Fibroblast of the aortic adventitia (primary cell): ENCODE measurements around the gene TAGLN. TPM values are rescaled to one million over a fixed set of nuclear protein-coding genes. Genes with fewer than 3 reads are reported as not detected.

Experiments used
- DNase-seq: peaks from one replicate; pipeline ENCODE4 v3.0.0-alpha.2; 2010; ENCODE audit warnings: low read depth
- H3K4me3 ChIP-seq: 2 replicates; pipeline ENCODE4 v1.5.1; 2011; ENCODE audit warnings: low read depth, mild to moderate bottlenecking, control low read depth, low read length, moderate library complexity
- total RNA-seq: library from RNA; depleted of rRNA; stranded (reverse); fragments of >200 nt; gene quantifications from 2 replicates; pipeline ENCODE4 v1.2.3, GENCODE V29; 2012; ENCODE audit warnings: low replicate concordance
- TF ChIP-seq, protein P1 (sequence below): IDR thresholded peaks from 2 replicates; pipeline ENCODE4 v1.5.1; 2011; ENCODE audit warnings: mild to moderate bottlenecking, low read length, control low read depth, inconsistent platforms; ENCODE audit not compliant: insufficient read depth

Gene TAGLN
- 369 and 631 TPM in 2 replicates for total RNA-seq

DNA sequence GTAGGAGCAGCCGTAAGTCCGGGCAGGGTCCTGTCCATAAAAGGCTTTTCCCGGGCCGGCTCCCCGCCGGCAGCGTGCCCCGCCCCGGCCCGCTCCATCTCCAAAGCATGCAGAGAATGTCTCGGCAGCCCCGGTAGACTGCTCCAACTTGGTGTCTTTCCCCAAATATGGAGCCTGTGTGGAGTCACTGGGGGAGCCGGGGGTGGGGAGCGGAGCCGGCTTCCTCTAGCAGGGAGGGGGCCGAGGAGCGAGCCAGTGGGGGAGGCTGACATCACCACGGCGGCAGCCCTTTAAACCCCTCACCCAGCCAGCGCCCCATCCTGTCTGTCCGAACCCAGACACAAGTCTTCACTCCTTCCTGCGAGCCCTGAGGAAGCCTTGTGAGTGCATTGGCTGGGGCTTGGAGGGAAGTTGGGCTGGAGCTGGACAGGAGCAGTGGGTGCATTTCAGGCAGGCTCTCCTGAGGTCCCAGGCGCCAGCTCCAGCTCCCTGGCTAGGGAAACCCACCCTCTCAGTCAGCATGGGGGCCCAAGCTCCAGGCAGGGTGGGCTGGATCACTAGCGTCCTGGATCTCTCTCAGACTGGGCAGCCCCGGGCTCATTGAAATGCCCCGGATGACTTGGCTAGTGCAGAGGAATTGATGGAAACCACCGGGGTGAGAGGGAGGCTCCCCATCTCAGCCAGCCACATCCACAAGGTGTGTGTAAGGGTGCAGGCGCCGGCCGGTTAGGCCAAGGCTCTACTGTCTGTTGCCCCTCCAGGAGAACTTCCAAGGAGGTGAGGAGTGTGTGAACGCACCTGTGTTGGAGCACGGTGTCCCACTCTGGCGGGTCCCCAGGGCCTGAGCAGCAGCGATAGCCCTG lies at the start of gene TAGLN:
Gene TAGLN (plus strand): TSS at position 318 of the 863 bp plus-strand sequence. CDS start 3,644 bp downstream, outside the sequence.
- DNase-seq, result peak; percentile 92
- TF ChIP-seq, protein P1, sequence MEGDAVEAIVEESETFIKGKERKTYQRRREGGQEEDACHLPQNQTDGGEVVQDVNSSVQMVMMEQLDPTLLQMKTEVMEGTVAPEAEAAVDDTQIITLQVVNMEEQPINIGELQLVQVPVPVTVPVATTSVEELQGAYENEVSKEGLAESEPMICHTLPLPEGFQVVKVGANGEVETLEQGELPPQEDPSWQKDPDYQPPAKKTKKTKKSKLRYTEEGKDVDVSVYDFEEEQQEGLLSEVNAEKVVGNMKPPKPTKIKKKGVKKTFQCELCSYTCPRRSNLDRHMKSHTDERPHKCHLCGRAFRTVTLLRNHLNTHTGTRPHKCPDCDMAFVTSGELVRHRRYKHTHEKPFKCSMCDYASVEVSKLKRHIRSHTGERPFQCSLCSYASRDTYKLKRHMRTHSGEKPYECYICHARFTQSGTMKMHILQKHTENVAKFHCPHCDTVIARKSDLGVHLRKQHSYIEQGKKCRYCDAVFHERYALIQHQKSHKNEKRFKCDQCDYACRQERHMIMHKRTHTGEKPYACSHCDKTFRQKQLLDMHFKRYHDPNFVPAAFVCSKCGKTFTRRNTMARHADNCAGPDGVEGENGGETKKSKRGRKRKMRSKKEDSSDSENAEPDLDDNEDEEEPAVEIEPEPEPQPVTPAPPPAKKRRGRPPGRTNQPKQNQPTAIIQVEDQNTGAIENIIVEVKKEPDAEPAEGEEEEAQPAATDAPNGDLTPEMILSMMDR, result no peak
- peak within 1 kb of the TSS; percentile 72 for H3K4me3 ChIP-seq

DNA sequence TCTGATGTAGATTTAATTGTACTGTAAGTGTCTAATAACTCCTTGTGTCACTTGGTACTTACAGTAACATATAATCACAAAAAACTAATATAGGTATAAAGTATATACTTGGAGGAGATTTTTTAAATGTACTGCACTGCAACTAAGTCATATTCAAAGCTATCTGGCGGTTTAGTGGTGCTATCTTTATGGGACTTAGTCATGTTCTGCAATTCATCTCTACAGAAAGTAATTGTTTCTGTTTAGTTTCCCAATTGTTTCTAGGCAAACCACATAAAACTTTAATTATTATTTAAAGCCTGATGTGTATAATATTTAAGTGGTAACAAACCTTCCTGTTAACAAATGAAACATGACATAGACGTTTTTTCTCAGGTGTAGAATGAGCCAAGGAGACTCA lies 47.1 kb upstream of the TAGLN start:
- H3K4me3 ChIP-seq, result no peak overlapping the region
- DNase-seq, result no peak
- TF ChIP-seq, protein P1, result no peak

DNA sequence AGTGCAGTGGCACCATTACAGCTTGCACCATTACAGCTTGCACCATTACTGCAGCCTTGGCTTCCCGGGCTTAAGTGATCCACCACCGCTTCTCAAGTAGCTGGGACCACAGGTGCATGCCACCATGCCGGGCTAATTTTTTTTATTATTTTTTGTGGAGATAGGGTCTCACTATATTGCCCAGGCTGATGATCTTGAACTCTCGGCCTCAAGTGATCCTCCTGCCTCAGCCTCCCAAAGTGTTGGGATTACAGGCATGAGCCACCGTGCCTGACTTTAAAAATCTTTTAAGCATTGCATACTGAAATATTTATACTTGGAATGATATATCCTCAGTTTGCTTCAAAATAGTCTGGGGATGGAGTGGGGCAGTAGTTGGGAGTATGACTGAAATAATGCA lies 44.7 kb upstream of the TAGLN start:
- no peak overlapping the region for H3K4me3 ChIP-seq
- TF ChIP-seq, protein P1, result no peak
- DNase-seq, result no peak

DNA sequence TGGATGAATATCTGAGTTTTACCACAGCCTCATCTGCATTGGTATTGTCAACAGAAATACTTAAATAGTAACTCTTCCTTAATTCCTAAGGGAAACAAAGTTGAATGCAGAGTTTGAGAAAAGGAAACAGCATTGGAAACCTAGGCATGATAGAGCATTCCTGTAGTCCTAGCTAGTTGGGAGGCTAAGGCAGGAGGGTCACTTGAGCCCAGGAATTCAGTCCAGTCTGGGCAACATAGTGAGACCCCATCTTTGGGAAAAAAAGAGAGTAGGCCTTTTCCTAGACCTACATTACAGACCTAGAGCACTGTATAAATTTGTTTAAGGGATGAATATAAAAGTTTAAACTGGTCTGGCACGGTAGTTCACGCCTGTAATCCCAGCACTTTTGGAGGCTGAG lies 41.7 kb upstream of the TAGLN start:
- no peak overlapping the region for H3K4me3 ChIP-seq
- TF ChIP-seq, protein P1, result no peak
- no peak for DNase-seq

DNA sequence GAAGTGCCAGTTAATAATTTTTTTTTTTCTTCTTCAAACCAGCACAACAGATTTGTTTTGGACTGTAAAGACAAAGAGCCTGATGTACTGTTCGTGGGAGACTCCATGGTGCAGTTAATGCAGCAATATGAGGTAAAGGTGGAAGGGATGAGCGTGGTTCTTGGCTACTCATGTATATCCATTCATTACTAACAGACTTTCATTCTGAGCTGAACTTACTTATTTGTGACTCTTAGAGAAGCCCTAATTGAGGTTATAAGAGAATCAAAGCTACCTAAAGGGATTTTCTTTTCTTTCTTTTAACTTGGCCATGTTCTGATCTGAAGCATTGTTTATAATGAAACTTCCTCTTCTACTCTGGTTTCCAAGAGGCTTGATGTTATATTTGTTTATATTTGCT lies 39.3 kb upstream of the TAGLN start:
- TF ChIP-seq, protein P1, result no peak
- no peak overlapping the region for H3K4me3 ChIP-seq
- DNase-seq, result no peak

DNA sequence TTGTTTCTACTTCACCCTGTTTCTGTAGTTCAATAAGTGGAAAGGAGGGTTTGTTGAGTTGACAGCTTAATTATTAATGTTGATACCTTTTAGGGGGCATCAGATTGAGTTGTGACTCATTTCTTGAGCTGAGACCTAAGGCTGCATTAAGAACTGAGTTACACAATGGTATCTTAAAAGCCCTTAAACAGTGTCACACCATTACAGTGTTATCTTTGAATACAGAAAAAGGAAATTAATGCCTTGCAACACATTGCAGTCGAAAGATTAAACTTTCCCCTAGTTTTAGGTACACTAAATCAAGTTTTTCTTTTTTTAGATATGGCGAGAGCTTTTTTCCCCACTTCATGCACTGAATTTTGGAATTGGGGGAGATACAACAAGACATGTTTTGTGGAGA lies 38.3 kb upstream of the TAGLN start:
- no peak overlapping the region for H3K4me3 ChIP-seq
- TF ChIP-seq, protein P1, result no peak
- DNase-seq, result no peak

DNA sequence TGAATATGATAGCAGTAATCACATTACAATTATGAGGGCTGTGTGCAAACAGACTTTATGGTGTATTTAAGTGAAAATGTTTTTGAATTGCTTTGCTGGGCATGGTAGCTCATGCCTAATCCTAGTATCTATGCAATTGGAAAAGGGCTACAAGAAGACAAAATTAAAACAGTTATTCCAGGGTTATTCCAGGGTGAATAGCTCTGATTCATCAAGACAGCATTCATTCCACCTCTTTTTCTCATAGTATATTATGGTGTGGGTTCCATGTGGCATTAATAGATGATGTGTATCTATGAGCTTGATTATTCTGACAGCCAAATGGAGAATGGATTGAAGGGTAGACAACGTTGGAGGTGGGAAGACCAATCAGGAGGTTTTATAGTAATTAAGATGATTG lies 32.7 kb upstream of the TAGLN start:
- H3K4me3 ChIP-seq, result no peak overlapping the region
- TF ChIP-seq, protein P1, result no peak
- DNase-seq, result no peak
